SJCRH30 (cell line): ENCODE data around the gene GPR18. TPM values are rescaled to one million over a fixed set of nuclear protein-coding genes. Genes with fewer than 3 reads are reported as not detected.
"Not testable (repeated sequence)": the region's sequence is repeated elsewhere in the genome, so short reads cannot be mapped to it uniquely, and the experiment has no call there.

Source experiments
- DNase-seq, 2 experiments: peaks; one replicate each; pipeline ENCODE4 v3.0.0-alpha.2; 2015 to 2020
- H3K27ac ChIP-seq: fragments of 250-450 bp; sonication (Bioruptor Pico); 2 replicates; pipeline ENCODE4 v1.5.1; 2020; ENCODE audit warnings: mild to moderate bottlenecking, moderate library complexity
- H3K27me3 ChIP-seq: fragments of 250-450 bp; sonication (Bioruptor Pico); 2 replicates; pipeline ENCODE4 v1.5.1; 2020; ENCODE audit warnings: mild to moderate bottlenecking, moderate library complexity
- H3K36me3 ChIP-seq: fragments of 250-450 bp; sonication (Bioruptor Pico); 2 replicates; pipeline ENCODE4 v1.5.1; 2020; ENCODE audit warnings: mild to moderate bottlenecking, moderate library complexity
- H3K4me1 ChIP-seq: fragments of 250-450 bp; sonication (Bioruptor Pico); 2 replicates; pipeline ENCODE4 v1.5.1; 2020; ENCODE audit warnings: mild to moderate bottlenecking, moderate library complexity
- H3K4me3 ChIP-seq: fragments of 250-450 bp; sonication (Bioruptor Pico); 2 replicates; pipeline ENCODE4 v1.5.1; 2020; ENCODE audit warnings: mild to moderate bottlenecking, moderate library complexity
- H3K9me3 ChIP-seq: fragments of 250-450 bp; sonication (Bioruptor Pico); replicated peaks from 2 replicates; pipeline ENCODE4 v1.5.1; 2020; ENCODE audit warnings: mild to moderate bottlenecking, moderate library complexity
- total RNA-seq: library from RNA; depleted of rRNA; stranded (reverse); fragments of >200 nt; shearing (Covaris generic); gene quantifications from 2 replicates; pipeline ENCODE4 v1.2.3, GENCODE V29; 2014

The GPR18 gene
- total RNA-seq, 1 experiment from 2014 or later = not detected

DNA sequence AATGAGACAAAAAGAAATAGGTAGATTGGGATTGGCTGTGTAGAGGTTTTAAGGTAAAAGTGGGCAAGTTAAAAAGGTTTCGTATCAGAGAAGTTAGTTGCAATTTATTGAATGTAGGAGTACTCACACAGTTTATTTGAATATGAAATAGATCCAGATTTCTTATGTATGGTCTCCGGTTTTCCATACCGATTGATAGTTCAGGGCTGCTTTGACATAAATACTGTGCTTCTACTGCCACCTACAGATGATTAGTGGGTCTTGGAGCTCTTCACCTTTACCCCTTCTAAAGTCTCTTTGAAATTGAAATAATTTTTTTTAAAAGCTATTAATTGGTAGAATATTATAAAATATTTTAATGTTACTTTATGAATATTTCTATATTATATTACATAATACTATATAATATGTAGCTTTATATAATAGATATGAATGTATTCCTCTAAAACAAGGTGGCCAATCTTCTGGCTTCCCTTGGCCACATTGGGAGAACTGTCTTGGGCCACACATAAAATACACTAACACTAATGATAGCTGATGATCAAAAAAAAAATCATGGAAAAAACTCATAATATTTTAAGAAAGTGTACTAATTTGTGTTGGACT is 7.7 kb upstream of the GPR18 start:
- H3K36me3 ChIP-seq = peaks cover 5% of the 10 kb centered on the region; the same call in 1 of the 2 replicates
- H3K4me3 ChIP-seq = no peak overlapping the region
- no peaks in the 10 kb centered on the region for H3K4me1 ChIP-seq
- H3K27me3 ChIP-seq = no peaks in the 10 kb centered on the region
- H3K9me3 ChIP-seq = no peaks in the 10 kb centered on the region
- peak in 1 of 2 experiments; percentile 52 for DNase-seq
- H3K27ac ChIP-seq = no peak overlapping the region

- H3K36me3 ChIP-seq = peaks cover 8% of the 10 kb centered on the region
- H3K27ac ChIP-seq = no peak overlapping the region
- H3K4me1 ChIP-seq = no peaks in the 10 kb centered on the region
- no peak overlapping the region for H3K4me3 ChIP-seq
- no peak for DNase-seq
- H3K27me3 ChIP-seq = no peaks in the 10 kb centered on the region
- no peaks in the 10 kb centered on the region for H3K9me3 ChIP-seq
Measured at GRCh38 chr13:99265162-99265800, 7.1 kb upstream of the GPR18 start.

DNA sequence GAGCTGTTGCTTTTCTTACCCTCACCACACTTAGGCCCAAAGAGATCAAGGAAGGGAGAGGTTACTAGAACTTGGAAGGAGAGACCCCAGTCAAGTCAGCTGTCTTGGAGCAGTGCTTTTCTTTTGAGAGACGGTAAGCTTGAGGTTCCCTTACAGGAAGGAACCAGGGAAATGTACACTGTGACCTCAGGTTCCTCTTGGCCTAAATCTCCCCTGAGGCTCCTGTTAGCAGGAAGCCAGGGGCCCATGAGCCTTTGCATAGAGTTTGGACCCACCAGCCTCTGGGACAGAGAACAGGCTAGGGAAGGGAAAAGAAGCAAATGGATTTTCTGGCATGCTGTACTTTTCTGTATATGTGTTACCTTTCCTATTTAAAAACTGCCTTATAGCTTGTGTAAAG is 5.9 kb upstream of the GPR18 start:
- Histone ChIP-seq H3K4me3 (no peak overlapping the region), H3K4me1 (no peaks in the 10 kb centered on the region), H3K27ac (no peak overlapping the region), H3K27me3 (no peaks in the 10 kb centered on the region), H3K36me3 (peaks cover 8% of the 10 kb centered on the region), H3K9me3 (no peaks in the 10 kb centered on the region)
- DNase-seq = no peak

DNA sequence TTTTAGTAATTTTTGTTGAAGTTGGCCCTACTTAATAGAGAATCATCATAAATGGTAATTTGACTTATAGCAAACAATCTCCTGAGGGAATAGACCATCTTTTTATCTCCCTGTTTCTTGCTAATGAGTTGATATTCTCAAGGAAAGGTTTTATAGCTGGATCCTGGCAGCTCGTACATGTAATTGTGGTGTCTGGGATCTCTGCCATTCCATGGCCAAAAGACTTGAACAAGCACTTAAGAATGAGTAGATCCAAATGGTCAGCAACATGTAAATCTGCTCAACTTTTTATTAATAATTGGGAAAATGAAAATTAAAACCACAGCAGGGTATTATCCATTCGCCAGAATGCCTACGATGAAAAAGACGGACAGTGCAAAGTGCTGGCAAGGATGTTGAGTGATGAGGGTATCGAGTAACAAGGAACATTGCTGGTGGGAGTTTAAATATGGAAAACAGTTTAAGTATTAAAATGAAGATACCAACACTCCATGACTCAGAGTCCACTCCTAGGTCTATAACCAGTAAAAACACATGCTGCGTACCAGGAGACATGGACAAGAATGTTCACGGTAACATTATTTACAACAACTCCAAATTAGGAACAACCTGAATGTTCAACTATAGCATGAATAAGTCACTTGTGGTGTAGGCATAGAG is 5.1 kb upstream of the GPR18 start:
- no peak overlapping the region for H3K27ac ChIP-seq
- no peaks in the 10 kb centered on the region for H3K4me1 ChIP-seq
- DNase-seq = no peak

DNA sequence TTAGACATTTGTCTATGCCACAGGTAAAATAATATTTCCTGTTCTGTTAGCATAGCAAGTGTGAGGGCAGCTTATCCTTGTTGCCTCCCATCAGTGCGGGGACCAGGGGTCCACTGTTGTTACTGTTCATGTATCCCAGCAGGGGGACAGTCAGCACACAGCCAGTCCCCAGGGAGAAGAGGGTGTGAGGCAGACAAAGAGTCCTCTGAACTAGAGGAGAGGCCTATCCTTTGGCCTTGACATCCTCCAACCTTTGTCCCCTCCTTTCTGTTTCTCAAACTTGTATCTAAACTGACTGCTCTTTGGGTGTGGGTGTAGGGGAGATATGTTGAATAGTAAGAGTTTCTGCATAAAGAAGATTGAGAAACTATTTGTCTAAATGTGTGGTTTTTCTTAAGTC is 2.9 kb upstream of the GPR18 start:
- no peaks in the 10 kb centered on the region for H3K9me3 ChIP-seq
- H3K27ac ChIP-seq = no peak overlapping the region
- H3K4me1 ChIP-seq = no peaks in the 10 kb centered on the region
- DNase-seq = no peak
- H3K36me3 ChIP-seq = peaks cover 10% of the 10 kb centered on the region
- H3K4me3 ChIP-seq = no peak overlapping the region
- no peaks in the 10 kb centered on the region for H3K27me3 ChIP-seq

More for the DNA sequence above, 5.1 kb upstream of the GPR18 start:
- no peaks in the 10 kb centered on the region for H3K27me3 ChIP-seq
- no peaks in the 10 kb centered on the region for H3K9me3 ChIP-seq
- no peak overlapping the region for H3K4me3 ChIP-seq
- peaks cover 8% of the 10 kb centered on the region for H3K36me3 ChIP-seq

GRCh38 chr13:99260216-99260615 is 2.0 kb upstream of the GPR18 start:
- H3K4me3 ChIP-seq = no peak overlapping the region
- H3K36me3 ChIP-seq = peaks cover 15% of the 10 kb centered on the region
- no peak overlapping the region for H3K27ac ChIP-seq
- DNase-seq = no peak
- H3K27me3 ChIP-seq = no peaks in the 10 kb centered on the region
- no peaks in the 10 kb centered on the region for H3K9me3 ChIP-seq
- no peaks in the 10 kb centered on the region for H3K4me1 ChIP-seq

DNA sequence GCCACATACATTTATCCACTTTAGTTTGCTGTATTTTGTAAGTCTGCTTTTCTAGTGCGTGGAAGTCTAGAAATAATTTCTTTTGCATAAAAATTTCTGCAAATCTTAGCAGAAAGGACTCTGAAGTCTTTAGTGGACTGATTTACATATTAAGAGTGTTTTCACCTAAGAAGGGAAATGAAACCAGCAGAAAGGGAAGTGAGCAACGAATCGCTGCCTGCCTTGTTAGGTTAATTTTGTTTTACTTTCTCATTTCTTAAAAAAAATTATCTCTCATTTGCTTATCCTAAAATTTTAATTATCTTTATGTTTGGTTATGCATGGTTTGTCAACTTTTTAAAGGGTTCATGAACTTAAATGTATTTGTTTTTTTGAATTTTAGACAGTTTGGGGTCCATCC is 767 bp upstream of the GPR18 start:
- Histone ChIP-seq H3K9me3 (no peaks in the 10 kb centered on the region), H3K27ac (no peak overlapping the region), H3K4me3 (no peak overlapping the region), H3K27me3 (no peaks in the 10 kb centered on the region), H3K36me3 (peaks cover 18% of the 10 kb centered on the region), H3K4me1 (no peaks in the 10 kb centered on the region)
- no peak for DNase-seq

DNA sequence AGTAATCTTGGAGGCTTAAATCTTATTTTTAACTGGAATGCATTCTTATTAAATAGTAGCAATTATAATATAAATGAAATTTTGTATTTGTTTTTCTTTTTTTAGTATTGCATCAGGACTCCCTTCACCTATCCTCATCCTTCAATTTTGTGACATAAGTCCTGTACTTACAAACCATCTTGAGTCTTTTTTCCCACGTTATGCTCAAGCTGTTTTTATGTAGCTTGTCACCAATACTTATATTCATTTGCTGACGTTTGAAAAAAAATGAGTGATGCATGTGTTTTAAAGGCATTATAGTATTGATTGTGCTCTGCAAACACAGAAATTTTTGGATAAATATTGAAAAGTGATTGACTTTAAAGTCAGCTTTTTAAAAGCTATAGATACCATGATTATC is 888 bp downstream of the GPR18 start:
- Histone ChIP-seq H3K27ac (no peak overlapping the region), H3K9me3 (no peaks in the 10 kb centered on the region), H3K27me3 (no peaks in the 10 kb centered on the region), H3K4me1 (no peaks in the 10 kb centered on the region), H3K36me3 (peaks cover 15% of the 10 kb centered on the region), H3K4me3 (no peak overlapping the region)
- no peak for DNase-seq

- H3K27ac ChIP-seq = no peak overlapping the region
- H3K4me1 ChIP-seq = no peaks in the 10 kb centered on the region
- H3K36me3 ChIP-seq = peaks cover 13% of the 10 kb centered on the region
- no peak overlapping the region for H3K4me3 ChIP-seq
- no peaks in the 10 kb centered on the region for H3K27me3 ChIP-seq
- H3K9me3 ChIP-seq = no peaks in the 10 kb centered on the region
- DNase-seq = no peak
Measured at GRCh38 chr13:99256709-99257108, 1.5 kb downstream of the GPR18 start.

DNA sequence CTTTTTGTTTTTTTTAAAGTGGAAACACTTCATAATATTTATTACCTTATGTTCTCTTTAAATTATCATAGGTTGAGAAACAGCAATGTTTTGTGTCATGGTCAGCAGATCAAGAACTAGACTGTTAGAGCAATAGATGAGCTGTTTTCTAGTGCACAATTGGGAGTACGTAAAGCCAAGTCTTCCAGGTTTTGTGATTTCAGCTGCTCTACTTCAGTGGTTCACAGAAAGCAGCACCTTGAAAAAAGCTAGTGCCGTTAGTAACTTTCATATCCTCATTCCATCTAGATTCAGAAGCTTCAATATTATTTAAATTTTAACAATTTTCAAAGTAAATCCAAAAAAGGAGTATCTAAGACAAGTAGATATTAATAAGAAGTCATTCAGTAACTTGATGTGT is 1.9 kb downstream of the GPR18 start:
- DNase-seq = no peak
- Histone ChIP-seq H3K4me3 (no peak overlapping the region), H3K27me3 (no peaks in the 10 kb centered on the region), H3K4me1 (no peaks in the 10 kb centered on the region), H3K9me3 (no peaks in the 10 kb centered on the region), H3K36me3 (peaks cover 13% of the 10 kb centered on the region), H3K27ac (no peak overlapping the region)

DNA sequence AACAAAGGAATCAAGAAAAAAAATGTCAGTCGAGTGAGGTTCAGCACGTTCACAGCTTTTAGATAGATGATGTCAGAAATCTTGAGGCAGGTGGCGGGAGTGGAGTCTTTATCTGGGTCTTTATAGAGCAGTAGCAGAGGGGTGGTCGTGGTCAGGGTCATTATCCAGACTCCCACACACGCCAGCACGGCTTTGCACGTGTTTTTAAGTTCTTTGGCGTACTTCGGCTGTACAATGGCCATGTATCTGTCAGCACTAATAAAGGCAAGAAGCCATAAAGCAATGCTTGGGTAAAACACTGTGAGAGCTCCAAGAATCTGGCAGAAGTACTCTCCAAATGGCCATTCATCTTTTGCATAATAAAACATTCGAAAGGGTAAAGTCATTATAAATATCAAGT is 2.9 kb downstream of the GPR18 start:
- DNase-seq = no peak
- no peaks in the 10 kb centered on the region for H3K27me3 ChIP-seq

GRCh38 chr13:99254830-99255229 is 3.3 kb downstream of the GPR18 start:
- Histone ChIP-seq H3K27ac (no peak overlapping the region), H3K36me3 (peaks cover 14% of the 10 kb centered on the region), H3K9me3 (no peaks in the 10 kb centered on the region), H3K4me1 (no peaks in the 10 kb centered on the region), H3K4me3 (no peak overlapping the region), H3K27me3 (no peaks in the 10 kb centered on the region)
- no peak for DNase-seq

More for the DNA sequence above, 2.9 kb downstream of the GPR18 start:
- no peaks in the 10 kb centered on the region for H3K9me3 ChIP-seq
- peaks cover 14% of the 10 kb centered on the region for H3K36me3 ChIP-seq
- no peak overlapping the region for H3K27ac ChIP-seq
- no peak overlapping the region for H3K4me3 ChIP-seq
- no peaks in the 10 kb centered on the region for H3K4me1 ChIP-seq

- H3K4me3 ChIP-seq = no peak overlapping the region
- no peak overlapping the region for H3K27ac ChIP-seq
- no peak for DNase-seq
- peaks cover 25% of the 10 kb centered on the region for H3K36me3 ChIP-seq
- H3K4me1 ChIP-seq = no peaks in the 10 kb centered on the region
- no peaks in the 10 kb centered on the region for H3K27me3 ChIP-seq
- 0 out of 2 replicates have a peak, but pooled peaks cover 3% of the 10 kb centered on the region for H3K9me3 ChIP-seq
Measured at GRCh38 chr13:99251921-99252320, 6.3 kb downstream of the GPR18 start.

- H3K4me3 ChIP-seq = no peak overlapping the region
- H3K27me3 ChIP-seq = no peaks in the 10 kb centered on the region
- no peaks in the 10 kb centered on the region for H3K4me1 ChIP-seq
- DNase-seq = no peak
- no peak overlapping the region for H3K27ac ChIP-seq
- 0 out of 2 replicates have a peak, but pooled peaks cover 3% of the 10 kb centered on the region for H3K9me3 ChIP-seq
- H3K36me3 ChIP-seq = peaks cover 25% of the 10 kb centered on the region
Measured at GRCh38 chr13:99250982-99251825, 7.0 kb downstream of the GPR18 start.

DNA sequence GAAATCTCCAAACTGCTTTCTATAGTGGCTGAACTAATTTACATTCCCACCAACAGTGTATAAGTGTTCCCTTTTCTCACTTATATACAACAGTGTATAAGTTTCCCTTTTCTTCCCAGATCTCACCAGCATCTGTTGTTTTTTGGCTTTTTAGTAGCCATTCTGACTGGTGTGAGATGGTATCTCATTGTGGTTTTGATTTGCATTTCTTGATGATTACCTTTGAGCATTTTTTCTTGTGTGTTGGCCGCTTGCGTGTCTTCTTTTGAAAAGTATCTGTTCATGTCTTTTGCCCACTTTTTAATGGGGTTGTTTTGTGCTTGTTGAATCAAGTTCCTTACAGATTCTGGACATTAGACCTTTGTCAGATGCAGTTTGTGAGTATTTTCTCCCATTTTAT is 8.6 kb downstream of the GPR18 start:
- H3K27ac ChIP-seq, H3K27me3 ChIP-seq, DNase-seq, H3K4me1 ChIP-seq, H3K9me3 ChIP-seq, H3K4me3 ChIP-seq: not testable (repeated sequence)
- H3K36me3 ChIP-seq = peaks cover 18% of the 10 kb centered on the region
